Cardiac muscle cell (in vitro differentiated cells and primary cell): ENCODE measurements around the gene FGF19. TPM values are rescaled to one million over a fixed set of nuclear protein-coding genes. Genes with fewer than 3 reads are reported as not detected.

Source experiments
- DNase-seq, 2 donors: peaks; one replicate each; pipeline versions ENCODE4 v3.0.0 to v3.0.0-alpha.2; 2010 to 2017; ENCODE audit warnings: low read depth in 1 of 2, low spot score in 1 of 2
- H3K27ac ChIP-seq: fragments of 200-600 bp; sonication (generic); 2 replicates; pipeline ENCODE4 v1.5.1; 2016
- H3K27me3 ChIP-seq: fragments of 200-600 bp; sonication (generic); 2 replicates; pipeline ENCODE4 v1.6.0; 2016; ENCODE audit warnings: control low read depth
- H3K36me3 ChIP-seq: fragments of 200-600 bp; sonication (generic); 2 replicates; pipeline ENCODE4 v1.5.1; 2016; ENCODE audit warnings: control low read depth
- H3K4me1 ChIP-seq: fragments of 200-600 bp; sonication (generic); 2 replicates; pipeline ENCODE4 v1.8.1; 2017; ENCODE audit warnings: low read depth, mild to moderate bottlenecking, mixed run types
- H3K4me3 ChIP-seq: fragments of 200-600 bp; sonication (generic); 2 replicates; pipeline ENCODE4 v1.5.1; 2016; ENCODE audit warnings: mild to moderate bottlenecking
- H3K9me3 ChIP-seq: fragments of 200-600 bp; sonication (generic); 2 replicates; pipeline ENCODE4 v1.5.1; 2017; ENCODE audit warnings: low read depth, mild to moderate bottlenecking, control low read depth
- polyA plus RNA-seq: library from polyadenylated mRNA; unstranded; fragments of >200 nt; fragmentation: Nextera tagmentation; extraction: Ambion mirVana; gene quantifications from 2 replicates; pipeline ENCODE4 v1.2.1, GENCODE V29; 2016
- total RNA-seq: library from RNA; depleted of rRNA; stranded (reverse); fragments of >200 nt; gene quantifications from 2 replicates; pipeline ENCODE4 v1.2.3, GENCODE V29; 2016
- TF ChIP-seq, protein P1 (sequence below): IDR thresholded peaks from 2 replicates; pipeline ENCODE4 v1.5.1; 2012; ENCODE audit warnings: low read depth, mild to moderate bottlenecking, low read length

FGF19 gene
- total and polyA plus RNA-seq, 2 experiments from 2014 or later, result not detected

GRCh38 chr11:69665669-69666068 is 38.2 kb downstream of the FGF19 start:
- TF ChIP-seq, protein P1, sequence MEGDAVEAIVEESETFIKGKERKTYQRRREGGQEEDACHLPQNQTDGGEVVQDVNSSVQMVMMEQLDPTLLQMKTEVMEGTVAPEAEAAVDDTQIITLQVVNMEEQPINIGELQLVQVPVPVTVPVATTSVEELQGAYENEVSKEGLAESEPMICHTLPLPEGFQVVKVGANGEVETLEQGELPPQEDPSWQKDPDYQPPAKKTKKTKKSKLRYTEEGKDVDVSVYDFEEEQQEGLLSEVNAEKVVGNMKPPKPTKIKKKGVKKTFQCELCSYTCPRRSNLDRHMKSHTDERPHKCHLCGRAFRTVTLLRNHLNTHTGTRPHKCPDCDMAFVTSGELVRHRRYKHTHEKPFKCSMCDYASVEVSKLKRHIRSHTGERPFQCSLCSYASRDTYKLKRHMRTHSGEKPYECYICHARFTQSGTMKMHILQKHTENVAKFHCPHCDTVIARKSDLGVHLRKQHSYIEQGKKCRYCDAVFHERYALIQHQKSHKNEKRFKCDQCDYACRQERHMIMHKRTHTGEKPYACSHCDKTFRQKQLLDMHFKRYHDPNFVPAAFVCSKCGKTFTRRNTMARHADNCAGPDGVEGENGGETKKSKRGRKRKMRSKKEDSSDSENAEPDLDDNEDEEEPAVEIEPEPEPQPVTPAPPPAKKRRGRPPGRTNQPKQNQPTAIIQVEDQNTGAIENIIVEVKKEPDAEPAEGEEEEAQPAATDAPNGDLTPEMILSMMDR, result no peak
- H3K27me3 ChIP-seq, result no peaks in the 10 kb centered on the region
- no peaks in the 10 kb centered on the region for H3K4me1 ChIP-seq
- DNase-seq, result no peak
- H3K9me3 ChIP-seq, result no peaks in the 10 kb centered on the region
- no peak overlapping the region for H3K27ac ChIP-seq
- H3K36me3 ChIP-seq, result no peaks in the 10 kb centered on the region
- H3K4me3 ChIP-seq, result no peak overlapping the region

DNA sequence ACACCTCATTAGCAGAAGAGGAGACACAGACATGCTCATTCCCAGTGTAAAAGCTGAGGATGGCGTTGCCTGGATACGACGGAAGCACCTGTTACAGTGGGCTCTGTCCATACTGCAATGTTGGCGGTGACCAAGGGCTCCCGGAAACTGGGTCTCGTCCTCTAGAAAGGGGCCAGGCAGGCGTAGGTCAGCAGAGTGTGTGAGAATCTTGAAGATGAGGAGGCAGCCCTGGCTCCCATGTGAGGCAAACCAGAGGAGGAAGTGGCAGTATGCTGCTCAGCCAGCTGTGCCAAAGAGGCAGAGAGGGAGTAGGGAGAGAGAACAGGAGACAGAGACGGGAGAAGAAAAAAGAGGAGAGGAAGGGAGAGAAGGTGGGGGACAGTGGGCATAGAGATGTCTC is 38.9 kb downstream of the FGF19 start:
- H3K27me3 ChIP-seq, result no peaks in the 10 kb centered on the region
- H3K9me3 ChIP-seq, result no peaks in the 10 kb centered on the region
- H3K27ac ChIP-seq, result no peak overlapping the region
- no peaks in the 10 kb centered on the region for H3K4me1 ChIP-seq
- H3K4me3 ChIP-seq, result no peak overlapping the region
- H3K36me3 ChIP-seq, result no peaks in the 10 kb centered on the region
- no peak for DNase-seq
- TF ChIP-seq, protein P1, result no peak

DNA sequence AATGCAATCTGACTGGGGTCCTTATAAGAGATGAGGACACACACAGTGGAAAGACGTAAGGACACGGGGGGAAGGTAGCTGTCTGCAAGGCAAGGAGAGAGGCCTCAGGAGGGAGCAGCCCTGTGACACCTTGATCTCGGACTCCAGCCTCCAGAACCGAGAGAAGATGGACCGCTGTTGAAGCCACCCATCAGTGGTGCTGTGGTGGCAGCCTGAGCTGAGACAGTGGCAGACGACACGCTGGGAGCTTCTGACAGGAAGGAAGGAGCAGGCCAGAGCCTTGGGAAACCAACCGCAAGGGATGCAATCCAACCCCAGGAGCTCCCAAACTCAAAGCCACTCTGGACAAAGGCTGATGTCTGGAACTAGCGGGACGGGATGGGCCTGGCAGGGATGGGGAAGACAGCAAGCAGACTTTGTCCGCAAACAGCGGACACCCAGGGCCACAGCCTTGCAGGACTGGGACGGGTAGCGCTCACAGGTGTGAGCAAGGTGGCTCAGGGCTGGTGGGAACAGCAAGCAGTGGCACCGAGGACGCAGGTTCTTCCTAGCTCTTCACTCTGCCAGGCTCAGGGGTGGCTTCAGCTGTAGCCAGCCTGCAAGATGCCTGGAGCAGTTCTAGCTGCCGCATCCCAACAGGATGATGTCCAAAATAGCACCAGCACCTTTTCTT is 39.6 kb downstream of the FGF19 start:
- no peaks in the 10 kb centered on the region for H3K36me3 ChIP-seq
- TF ChIP-seq, protein P1, result no peak
- H3K4me1 ChIP-seq, result no peaks in the 10 kb centered on the region
- no peaks in the 10 kb centered on the region for H3K9me3 ChIP-seq
- no peaks in the 10 kb centered on the region for H3K27me3 ChIP-seq
- H3K27ac ChIP-seq, result no peak overlapping the region
- H3K4me3 ChIP-seq, result no peak overlapping the region
- DNase-seq, result no peak

DNA sequence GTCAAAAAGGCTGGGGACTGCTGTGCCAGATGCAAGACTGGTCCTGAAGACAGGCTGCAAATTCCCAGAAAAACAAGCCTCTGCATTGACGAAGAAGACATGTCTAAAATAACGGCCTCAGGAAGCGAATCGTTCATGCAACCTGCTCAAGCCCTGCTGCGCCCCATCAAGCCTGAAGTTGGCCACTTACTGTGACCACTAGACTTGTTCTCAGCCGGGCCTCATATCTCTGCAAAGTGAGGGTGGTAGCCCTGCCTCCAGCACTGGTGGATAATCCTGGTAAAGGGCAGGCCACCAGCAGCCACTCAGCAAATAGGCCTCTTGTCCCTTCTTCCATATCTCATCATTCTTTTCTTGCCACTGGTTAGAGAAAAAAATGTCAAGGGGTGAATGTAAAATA is 40.5 kb downstream of the FGF19 start:
- H3K27ac ChIP-seq, result no peak overlapping the region
- no peak for DNase-seq
- no peaks in the 10 kb centered on the region for H3K27me3 ChIP-seq
- H3K9me3 ChIP-seq, result no peaks in the 10 kb centered on the region
- H3K4me1 ChIP-seq, result peaks cover 4% of the 10 kb centered on the region
- H3K4me3 ChIP-seq, result no peak overlapping the region
- no peaks in the 10 kb centered on the region for H3K36me3 ChIP-seq
- TF ChIP-seq, protein P1, result no peak

- H3K4me1 ChIP-seq, result peaks cover 7% of the 10 kb centered on the region
- TF ChIP-seq, protein P1, result no peak
- no peak overlapping the region for H3K27ac ChIP-seq
- no peaks in the 10 kb centered on the region for H3K27me3 ChIP-seq
- H3K4me3 ChIP-seq, result no peak overlapping the region
- H3K9me3 ChIP-seq, result no peaks in the 10 kb centered on the region
- no peak for DNase-seq
- H3K36me3 ChIP-seq, result no peaks in the 10 kb centered on the region
These were observed 41.0 kb downstream of the FGF19 start for GRCh38 chr11:69662806-69663205.
